ENCODE results near the gene LPO. TPM values are rescaled to one million over a fixed set of nuclear protein-coding genes. Genes with fewer than 3 reads are reported as not detected.

The LPO gene
- total and polyA plus RNA-seq, 2 donors (not counting 1 experiment from before 2014, with no cell fraction given) = not detected

DNA sequence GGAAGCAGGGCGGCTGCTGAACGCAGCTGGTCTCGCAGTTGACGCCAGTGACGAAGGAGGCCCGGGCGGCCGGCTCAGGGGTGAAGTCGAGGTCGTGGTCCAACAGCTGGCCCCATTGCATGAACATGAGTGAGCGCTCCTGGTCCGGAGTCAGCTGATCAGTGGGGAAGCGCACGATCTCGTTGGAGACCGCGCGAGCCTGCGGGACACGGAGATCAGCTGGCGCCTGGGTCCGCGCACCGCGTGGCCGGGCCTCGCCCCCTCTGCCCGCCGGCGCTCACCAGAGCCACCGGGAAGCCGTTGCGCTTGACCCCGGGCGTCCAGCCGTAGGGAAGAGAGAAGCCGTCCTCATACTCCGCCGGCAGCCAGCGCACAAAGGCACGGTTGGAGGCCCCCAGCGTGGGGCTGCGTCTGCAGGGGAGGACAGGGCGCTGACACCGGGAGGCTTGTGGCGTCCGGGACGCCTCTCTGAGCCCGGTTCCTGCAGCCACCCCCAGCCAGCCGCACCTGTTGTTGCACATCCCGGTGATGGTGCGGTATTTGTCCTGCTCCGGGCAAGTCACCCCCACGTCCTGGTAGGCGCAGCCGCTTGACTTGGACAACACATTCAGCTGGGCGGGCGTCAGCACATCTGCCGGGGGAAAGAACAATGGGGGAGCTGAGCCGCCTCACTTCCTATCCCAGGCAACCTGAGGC is 40.8 kb downstream of the LPO start:
- Histone ChIP-seq H3K36me3 (ENCODE audit: control insufficient read depth, insufficient read depth, low read length) (no peaks in the 10 kb centered on the region), H3K4me3 (replicated peaks in 1 of 4; ENCODE audit: control extremely low read depth in 1 of 4, insufficient read depth in 1 of 4, low read depth in 3 of 4, low read length in 4 of 4) (no peak overlapping the region), H3K79me2 (ENCODE audit: control insufficient read depth, insufficient read depth, low read length) (no peaks in the 10 kb centered on the region), H2AFZ (ENCODE audit: low read length) (no peak overlapping the region), H3K27ac (ENCODE audit: insufficient read depth, low read length) (no peak overlapping the region), H4K20me1 (ENCODE audit: control insufficient read depth, extremely low read depth, insufficient read depth, low read length) (no peaks in the 10 kb centered on the region), H3K4me2 (ENCODE audit: extremely low read depth, insufficient read depth, low read length) (no peak overlapping the region), H3K9ac (ENCODE audit: insufficient read depth, low read length) (no peak overlapping the region), H3K9me3 (ENCODE audit: control insufficient read depth, insufficient read depth, low read depth, low read length) (no peaks in the 10 kb centered on the region), H3K27me3 (ENCODE audit: control insufficient read depth, insufficient read depth, low read length) (no peaks in the 10 kb centered on the region), H3K4me1 (ENCODE audit: control insufficient read depth, extremely low read depth, insufficient read depth, low read length) (no peaks in the 10 kb centered on the region)
- DNase-seq (ENCODE audit: low read depth in 2 of 2) = peak; percentile 20 to 55
- no peak for TF ChIP-seq EZH2 (IDR thresholded peaks at IDR 0.05; ENCODE audit: low read length, missing control alignments)
- TF ChIP-seq, protein P1, sequence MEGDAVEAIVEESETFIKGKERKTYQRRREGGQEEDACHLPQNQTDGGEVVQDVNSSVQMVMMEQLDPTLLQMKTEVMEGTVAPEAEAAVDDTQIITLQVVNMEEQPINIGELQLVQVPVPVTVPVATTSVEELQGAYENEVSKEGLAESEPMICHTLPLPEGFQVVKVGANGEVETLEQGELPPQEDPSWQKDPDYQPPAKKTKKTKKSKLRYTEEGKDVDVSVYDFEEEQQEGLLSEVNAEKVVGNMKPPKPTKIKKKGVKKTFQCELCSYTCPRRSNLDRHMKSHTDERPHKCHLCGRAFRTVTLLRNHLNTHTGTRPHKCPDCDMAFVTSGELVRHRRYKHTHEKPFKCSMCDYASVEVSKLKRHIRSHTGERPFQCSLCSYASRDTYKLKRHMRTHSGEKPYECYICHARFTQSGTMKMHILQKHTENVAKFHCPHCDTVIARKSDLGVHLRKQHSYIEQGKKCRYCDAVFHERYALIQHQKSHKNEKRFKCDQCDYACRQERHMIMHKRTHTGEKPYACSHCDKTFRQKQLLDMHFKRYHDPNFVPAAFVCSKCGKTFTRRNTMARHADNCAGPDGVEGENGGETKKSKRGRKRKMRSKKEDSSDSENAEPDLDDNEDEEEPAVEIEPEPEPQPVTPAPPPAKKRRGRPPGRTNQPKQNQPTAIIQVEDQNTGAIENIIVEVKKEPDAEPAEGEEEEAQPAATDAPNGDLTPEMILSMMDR (conservative IDR thresholded peaks at IDR 0.05 in 1 of 2, IDR thresholded peaks at IDR 0.05 in 1 of 2; ENCODE audit: low read depth in 1 of 2, low read length in 2 of 2) = no peak

DNA sequence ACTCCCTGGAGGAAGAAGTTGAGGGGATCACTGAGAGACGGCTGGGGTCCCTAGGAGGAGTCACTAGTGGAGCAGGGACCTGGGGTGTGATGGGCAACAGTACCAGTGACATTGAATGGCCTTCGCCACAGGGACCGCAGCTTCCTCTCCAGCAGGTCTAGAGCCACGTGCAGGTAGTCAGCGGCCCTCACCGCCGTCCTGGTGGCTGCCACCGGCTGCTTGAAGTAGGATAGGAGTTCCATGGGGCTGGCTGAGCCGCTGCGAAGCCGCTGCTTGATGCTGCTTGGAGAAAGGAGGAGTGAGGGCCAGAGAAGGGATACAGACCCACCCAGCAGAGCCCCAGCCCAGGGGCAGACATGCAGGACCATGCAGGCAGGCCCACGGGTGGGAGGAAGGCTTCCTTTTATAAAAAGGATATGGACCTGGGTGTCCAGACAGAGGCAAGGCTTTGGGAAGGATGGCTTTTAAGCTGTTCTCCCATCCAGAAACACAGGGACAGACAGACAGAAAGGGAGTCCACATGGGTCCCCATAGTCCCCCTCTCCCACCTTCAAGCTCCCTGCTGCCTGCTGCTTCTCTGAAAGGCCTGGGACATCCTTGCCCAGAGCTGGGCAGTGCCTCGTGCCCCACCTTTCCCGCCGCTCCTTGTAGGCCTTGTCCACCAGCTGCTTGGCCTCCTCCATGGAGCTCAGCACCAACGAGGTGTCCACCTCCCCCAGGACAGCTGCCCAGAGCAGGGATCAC is 41.5 kb downstream of the LPO start:
- Histone ChIP-seq H3K27ac (ENCODE audit: insufficient read depth, low read length) (no peak overlapping the region), H3K4me3 (replicated peaks in 1 of 4; ENCODE audit: control extremely low read depth in 1 of 4, insufficient read depth in 1 of 4, low read depth in 3 of 4, low read length in 4 of 4) (no peak overlapping the region), H3K4me2 (ENCODE audit: extremely low read depth, insufficient read depth, low read length) (no peak overlapping the region), H4K20me1 (ENCODE audit: control insufficient read depth, extremely low read depth, insufficient read depth, low read length) (no peaks in the 10 kb centered on the region), H3K9ac (ENCODE audit: insufficient read depth, low read length) (no peak overlapping the region), H3K4me1 (ENCODE audit: control insufficient read depth, extremely low read depth, insufficient read depth, low read length) (no peaks in the 10 kb centered on the region), H3K9me3 (ENCODE audit: control insufficient read depth, insufficient read depth, low read depth, low read length) (no peaks in the 10 kb centered on the region), H3K79me2 (ENCODE audit: control insufficient read depth, insufficient read depth, low read length) (no peaks in the 10 kb centered on the region), H2AFZ (ENCODE audit: low read length) (no peak overlapping the region), H3K36me3 (ENCODE audit: control insufficient read depth, insufficient read depth, low read length) (no peaks in the 10 kb centered on the region), H3K27me3 (ENCODE audit: control insufficient read depth, insufficient read depth, low read length) (no peaks in the 10 kb centered on the region)
- no peak for DNase-seq (ENCODE audit: low read depth in 2 of 2)
- TF ChIP-seq, protein P1 (conservative IDR thresholded peaks at IDR 0.05 in 1 of 2, IDR thresholded peaks at IDR 0.05 in 1 of 2; ENCODE audit: low read depth in 1 of 2, low read length in 2 of 2) = no peak
- no peak for TF ChIP-seq EZH2 (IDR thresholded peaks at IDR 0.05; ENCODE audit: low read length, missing control alignments)

DNA sequence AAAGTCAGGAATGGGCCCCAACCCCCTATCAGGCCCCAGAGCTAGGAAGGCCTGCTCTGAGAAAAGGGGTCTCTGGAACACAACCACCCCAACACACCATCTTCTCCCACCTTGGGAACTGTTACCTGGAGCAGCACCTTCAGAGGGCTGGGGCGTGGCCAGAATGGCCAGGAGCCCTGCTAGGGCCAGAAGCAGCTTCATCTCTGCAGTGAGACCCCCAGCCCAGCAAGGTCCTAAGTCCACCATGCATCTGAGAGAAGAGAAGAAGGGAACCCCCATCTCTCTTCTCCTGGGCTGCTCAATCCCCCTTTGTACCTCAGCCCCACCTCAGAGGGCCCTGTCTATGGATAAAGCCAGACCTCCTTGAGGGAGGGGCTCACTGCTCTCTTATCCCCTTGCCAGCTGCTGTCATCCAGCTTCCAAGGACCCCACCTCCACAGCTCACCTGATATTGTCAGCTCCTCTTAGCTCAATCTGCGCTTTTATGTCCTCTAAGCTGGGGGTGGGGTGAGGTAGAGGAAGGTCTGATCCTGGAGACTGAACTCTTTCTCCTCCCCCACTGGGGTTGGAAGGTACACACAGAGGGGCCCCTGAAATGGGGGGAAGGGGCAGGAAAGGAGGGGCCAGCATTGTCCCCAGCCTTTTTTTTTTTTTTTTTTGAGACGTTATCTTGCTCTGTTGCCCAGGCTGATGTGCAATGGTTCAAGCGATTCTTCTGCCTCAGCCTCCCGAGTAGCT is 42.3 kb downstream of the LPO start, which contains the start of gene MPO:
TSS of gene MPO (minus strand) at position 456 of the 738 bp plus-strand sequence. CDS start at position 279, 177 bp downstream.
- DNase-seq (ENCODE audit: low read depth in 2 of 2) = no peak

More for the DNA sequence above, 42.3 kb downstream of the LPO start, which contains the start of gene MPO:
- Histone ChIP-seq H4K20me1 (ENCODE audit: control insufficient read depth, extremely low read depth, insufficient read depth, low read length) (no peaks in the 10 kb centered on the region), H3K27ac (ENCODE audit: insufficient read depth, low read length) (no peak within 1 kb of the TSS), H3K79me2 (ENCODE audit: control insufficient read depth, insufficient read depth, low read length) (no peaks in the 10 kb centered on the region), H3K9ac (ENCODE audit: insufficient read depth, low read length) (no peak within 1 kb of the TSS), H3K27me3 (ENCODE audit: control insufficient read depth, insufficient read depth, low read length) (no peaks in the 10 kb centered on the region), H3K36me3 (ENCODE audit: control insufficient read depth, insufficient read depth, low read length) (no peaks in the 10 kb centered on the region), H3K9me3 (ENCODE audit: control insufficient read depth, insufficient read depth, low read depth, low read length) (no peaks in the 10 kb centered on the region), H2AFZ (ENCODE audit: low read length) (no peak within 1 kb of the TSS), H3K4me2 (ENCODE audit: extremely low read depth, insufficient read depth, low read length) (no peak within 1 kb of the TSS), H3K4me1 (ENCODE audit: control insufficient read depth, extremely low read depth, insufficient read depth, low read length) (no peaks in the 10 kb centered on the region), H3K4me3 (replicated peaks in 1 of 4; ENCODE audit: control extremely low read depth in 1 of 4, insufficient read depth in 1 of 4, low read depth in 3 of 4, low read length in 4 of 4) (no peak within 1 kb of the TSS)
- TF ChIP-seq EZH2 (IDR thresholded peaks at IDR 0.05; ENCODE audit: low read length, missing control alignments) = no peak
- TF ChIP-seq, protein P1 (conservative IDR thresholded peaks at IDR 0.05 in 1 of 2, IDR thresholded peaks at IDR 0.05 in 1 of 2; ENCODE audit: low read depth in 1 of 2, low read length in 2 of 2) = no peak
